Astrocyte of the spinal cord (primary cell): ENCODE results near the gene NATD1.

ENCODE experiments used
- DNase-seq: peaks from one replicate; pipeline ENCODE4 v3.0.0; 2011; ENCODE audit warnings: low read depth, low spot score
- H3K4me3 ChIP-seq: 2 replicates; pipeline ENCODE4 v1.5.1; 2011; ENCODE audit warnings: low read depth, mild to moderate bottlenecking, low read length, moderate library complexity
- in situ Hi-C: cut with HindIII; loops from 2 replicates; pipeline ENCODE4 v1.10.0; 2017; ENCODE audit warnings: low sequenced_read_pairs
- TF ChIP-seq, protein P1 (sequence below): IDR thresholded peaks from 2 replicates; pipeline ENCODE4 v1.5.1; 2012; ENCODE audit warnings: low read depth, mild to moderate bottlenecking, low read length, inconsistent platforms

Gene NATD1

DNA sequence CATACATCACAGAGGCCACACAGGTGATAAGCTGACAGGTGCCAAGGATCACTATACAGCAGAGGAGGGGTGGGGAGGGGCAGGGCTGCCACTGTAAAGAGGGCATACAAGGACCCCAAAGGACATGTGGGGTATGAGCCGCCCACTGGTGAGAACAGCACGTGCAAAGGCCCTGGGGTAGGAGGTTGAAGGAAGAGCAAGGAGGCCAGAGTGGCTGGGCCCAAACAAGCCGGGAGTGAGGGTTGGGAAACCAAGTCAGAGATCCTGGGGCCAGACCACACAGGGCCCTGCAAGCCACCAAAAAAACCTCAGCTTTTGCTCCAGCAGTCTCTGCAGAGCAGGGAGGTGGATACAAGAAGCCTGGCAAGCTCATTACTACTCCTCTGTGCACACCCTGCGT is 6.5 kb downstream of the NATD1 start:
- in situ Hi-C loops = no loop called here
- TF ChIP-seq, protein P1, sequence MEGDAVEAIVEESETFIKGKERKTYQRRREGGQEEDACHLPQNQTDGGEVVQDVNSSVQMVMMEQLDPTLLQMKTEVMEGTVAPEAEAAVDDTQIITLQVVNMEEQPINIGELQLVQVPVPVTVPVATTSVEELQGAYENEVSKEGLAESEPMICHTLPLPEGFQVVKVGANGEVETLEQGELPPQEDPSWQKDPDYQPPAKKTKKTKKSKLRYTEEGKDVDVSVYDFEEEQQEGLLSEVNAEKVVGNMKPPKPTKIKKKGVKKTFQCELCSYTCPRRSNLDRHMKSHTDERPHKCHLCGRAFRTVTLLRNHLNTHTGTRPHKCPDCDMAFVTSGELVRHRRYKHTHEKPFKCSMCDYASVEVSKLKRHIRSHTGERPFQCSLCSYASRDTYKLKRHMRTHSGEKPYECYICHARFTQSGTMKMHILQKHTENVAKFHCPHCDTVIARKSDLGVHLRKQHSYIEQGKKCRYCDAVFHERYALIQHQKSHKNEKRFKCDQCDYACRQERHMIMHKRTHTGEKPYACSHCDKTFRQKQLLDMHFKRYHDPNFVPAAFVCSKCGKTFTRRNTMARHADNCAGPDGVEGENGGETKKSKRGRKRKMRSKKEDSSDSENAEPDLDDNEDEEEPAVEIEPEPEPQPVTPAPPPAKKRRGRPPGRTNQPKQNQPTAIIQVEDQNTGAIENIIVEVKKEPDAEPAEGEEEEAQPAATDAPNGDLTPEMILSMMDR = no peak
- DNase-seq = no peak
- no peak overlapping the region for H3K4me3 ChIP-seq

DNA sequence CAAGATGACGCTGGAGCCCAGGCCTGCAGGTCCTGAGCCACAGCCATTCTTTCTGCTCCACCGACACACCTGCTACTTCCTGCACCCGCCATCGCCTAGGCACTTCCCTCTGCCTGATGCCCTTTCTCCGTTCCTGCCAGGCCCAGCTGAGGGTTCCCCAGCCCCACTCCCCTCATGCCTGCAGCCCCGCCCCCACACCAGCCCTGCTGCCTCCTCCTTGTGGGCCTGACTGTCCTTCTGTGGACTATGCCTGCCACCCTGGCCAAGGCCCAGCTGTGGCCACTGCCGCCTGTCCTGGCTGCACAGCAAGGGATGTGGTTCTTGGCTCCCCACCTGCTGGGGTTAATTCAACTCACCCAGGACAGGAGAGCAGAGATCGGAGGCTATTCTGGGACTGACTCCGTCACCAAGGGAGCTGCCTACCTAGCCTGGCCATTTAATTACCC is 7.5 kb downstream of the NATD1 start:
- TF ChIP-seq, protein P1 = no peak

DNA sequence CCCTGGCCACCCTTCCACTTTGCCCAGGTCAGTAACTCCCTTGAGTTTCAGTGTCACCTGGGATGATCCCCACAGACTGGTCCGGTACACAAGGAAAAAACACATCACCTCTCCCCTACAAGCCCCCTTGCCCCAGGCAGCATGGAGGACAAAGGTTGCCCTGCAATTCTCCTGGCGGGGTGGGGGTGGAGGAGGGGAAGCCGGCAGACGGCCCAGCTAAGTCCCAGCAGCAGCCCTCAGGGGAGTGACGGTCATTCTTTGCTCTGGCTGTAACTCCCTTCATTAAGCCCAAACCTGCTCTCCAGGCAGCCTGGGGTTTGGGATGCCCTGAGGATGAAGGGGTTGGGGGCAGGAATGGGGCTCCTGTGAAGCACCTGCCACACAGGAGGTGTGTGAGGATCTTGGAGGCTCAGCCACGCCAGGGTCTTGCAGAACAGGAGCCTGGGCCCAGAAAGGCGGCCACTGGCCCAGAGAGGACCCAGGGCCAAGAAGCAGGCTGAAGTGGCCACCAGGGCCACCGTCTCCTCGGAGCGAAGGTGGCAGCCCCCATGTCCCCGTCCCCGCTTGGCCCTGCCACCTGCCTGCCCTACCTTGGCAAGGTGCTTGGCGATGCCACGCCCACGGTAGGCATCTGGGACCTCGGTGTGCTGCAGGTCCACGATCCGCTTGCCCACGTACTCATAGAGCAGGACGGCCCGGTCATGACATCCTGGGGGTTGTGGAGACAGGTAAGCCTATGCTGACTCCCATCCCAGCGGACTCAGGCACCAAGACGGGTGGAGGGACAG is 9.5 kb downstream of the NATD1 start:
- no peak for DNase-seq
- in situ Hi-C loops = no loop called here
- TF ChIP-seq, protein P1 = no peak
- H3K4me3 ChIP-seq = no peak overlapping the region

More for the DNA sequence above, 7.5 kb downstream of the NATD1 start:
- in situ Hi-C loops = no loop called here
- H3K4me3 ChIP-seq = no peak overlapping the region
- DNase-seq = no peak

DNA sequence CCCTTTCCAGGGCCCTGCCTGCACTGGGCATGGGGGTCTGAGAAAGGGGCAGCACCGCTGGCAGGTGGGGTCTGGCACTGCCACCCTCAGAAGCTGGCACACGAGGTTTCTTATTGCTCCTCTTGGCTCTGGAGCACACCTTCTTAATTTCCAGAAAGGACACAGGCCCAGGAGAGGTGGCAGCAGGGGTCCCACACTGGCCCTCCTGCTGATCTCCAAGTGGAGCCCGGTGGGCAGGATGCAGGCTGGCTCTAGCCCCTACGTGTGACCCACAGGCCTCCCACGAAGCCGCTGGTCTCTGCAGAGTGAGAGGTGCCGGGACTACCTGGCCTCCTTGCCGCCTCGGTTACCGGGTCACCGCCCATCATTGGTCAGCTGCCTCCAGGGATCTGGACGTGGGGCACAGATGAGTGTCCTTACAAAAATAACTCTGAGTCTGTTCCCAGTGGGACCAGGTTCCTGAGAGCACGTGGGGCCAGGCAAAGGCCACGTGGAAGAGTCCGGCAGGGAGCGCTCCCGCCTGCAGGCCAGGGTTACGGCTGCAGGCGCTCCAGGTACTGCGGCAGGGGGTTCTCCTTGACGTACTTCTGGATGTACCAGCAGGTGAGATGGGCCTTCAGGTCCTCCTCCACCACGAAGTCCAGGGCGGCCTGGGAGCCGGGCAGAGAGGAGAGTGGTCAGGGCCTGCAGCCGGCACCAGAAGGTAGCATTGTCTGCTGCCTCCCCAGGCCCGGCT is 10.3 kb downstream of the NATD1 start:
- no peak for DNase-seq
- TF ChIP-seq, protein P1 = no peak
- no peak overlapping the region for H3K4me3 ChIP-seq
- in situ Hi-C loops = no loop called here

DNA sequence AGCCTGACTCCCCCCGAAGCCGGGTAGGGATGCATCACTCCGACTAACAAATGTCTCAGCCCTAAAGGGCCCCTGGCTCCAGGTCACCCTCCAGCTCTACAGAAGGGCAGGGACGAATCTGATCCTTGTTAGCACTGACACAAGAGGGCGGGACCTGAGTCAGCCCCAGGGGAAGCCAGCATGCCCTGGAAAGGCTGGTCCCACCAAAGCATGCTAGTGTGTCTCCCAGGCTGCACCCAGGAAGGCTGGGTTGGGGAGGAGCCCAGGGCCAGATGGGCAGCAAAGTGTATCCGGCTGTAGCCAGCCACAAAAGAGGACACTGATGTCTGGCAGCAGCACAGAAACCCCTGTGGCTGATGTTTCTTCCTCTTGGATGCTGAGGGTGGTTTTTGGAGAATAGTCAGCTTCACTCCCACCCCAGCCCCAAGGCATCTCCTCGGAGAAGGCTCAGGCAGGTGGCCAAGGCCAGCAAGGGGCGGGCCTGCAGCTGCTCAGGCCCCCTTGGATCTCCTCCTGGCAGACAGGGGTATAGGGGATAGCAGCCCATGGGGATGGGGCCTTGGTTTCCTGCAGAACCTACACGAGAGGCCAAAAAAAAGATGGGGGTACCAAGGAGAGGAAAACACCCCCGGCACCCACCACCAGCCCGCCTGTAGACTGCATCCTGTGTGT is 11.0 kb downstream of the NATD1 start:
- no peak for DNase-seq
- H3K4me3 ChIP-seq = no peak overlapping the region
- in situ Hi-C loops = no loop called here
- TF ChIP-seq, protein P1 = no peak

DNA sequence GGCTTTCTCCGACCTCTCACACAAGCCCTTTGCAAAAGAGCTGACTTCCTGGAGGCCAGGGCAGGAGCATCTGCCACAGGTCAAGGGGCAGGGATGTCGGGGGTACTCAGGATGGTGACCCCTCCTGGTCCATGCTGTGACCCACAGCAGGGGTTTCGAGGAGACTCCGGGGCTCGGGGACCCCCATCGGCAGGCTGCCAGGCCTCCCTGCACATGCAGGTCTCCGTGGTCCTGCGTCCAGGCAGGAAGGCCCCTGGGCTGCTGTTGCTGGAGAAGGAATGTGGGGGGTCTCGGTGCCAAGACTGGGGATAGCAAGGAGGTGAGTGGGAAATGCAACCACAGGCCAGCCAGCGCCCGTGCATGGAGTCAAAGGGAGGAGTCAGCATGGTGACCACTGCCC is 11.6 kb downstream of the NATD1 start:
- H3K4me3 ChIP-seq = no peak overlapping the region
- in situ Hi-C loops = no loop called here
- DNase-seq = no peak

More for the DNA sequence above, 11.6 kb downstream of the NATD1 start:
- TF ChIP-seq, protein P1 = no peak
